Measurements from ENCODE around the gene CLEC4F.
A peak's percentile ranks its signal among the peaks of the same experiment; 100 is the strongest.

The CLEC4F gene

DNA sequence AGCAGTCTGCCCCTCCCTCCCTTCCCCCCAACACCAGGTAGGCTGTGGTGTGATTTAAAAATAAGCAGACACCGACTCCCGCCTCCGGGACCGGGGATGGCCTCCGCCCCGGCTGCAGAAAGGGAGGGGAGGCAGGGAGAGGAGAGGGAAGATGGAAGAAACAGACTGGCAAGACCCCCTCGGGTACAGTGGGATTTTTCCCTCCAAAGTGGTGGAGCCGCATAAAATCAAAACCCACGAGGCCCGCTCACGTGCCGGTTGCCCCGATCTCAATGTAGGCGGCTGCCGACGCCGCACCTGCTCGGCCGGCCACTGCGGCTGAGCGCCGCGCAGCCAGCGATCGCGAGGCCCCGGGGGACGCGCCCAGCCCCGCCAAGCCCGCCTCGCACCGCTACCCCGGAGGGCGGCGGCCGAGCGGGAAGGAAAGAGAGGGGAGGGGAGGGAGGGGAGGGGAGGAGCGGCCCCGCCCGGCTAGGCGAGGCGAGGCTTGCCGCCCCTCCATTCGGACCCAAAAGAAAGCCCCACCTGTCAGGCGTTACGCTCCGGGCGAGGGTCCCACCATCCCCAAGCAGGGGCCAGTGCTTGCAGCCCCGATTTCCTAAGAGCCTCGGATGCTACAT lies 53.2 kb downstream of the CLEC4F start:
- no peak for DNase-seq (ENCODE audit: low spot score)
- H3K4me3 ChIP-seq, result peak overlapping the region; percentile 65
- H3K27ac ChIP-seq, result no peak overlapping the region
- TF ChIP-seq, protein P1, sequence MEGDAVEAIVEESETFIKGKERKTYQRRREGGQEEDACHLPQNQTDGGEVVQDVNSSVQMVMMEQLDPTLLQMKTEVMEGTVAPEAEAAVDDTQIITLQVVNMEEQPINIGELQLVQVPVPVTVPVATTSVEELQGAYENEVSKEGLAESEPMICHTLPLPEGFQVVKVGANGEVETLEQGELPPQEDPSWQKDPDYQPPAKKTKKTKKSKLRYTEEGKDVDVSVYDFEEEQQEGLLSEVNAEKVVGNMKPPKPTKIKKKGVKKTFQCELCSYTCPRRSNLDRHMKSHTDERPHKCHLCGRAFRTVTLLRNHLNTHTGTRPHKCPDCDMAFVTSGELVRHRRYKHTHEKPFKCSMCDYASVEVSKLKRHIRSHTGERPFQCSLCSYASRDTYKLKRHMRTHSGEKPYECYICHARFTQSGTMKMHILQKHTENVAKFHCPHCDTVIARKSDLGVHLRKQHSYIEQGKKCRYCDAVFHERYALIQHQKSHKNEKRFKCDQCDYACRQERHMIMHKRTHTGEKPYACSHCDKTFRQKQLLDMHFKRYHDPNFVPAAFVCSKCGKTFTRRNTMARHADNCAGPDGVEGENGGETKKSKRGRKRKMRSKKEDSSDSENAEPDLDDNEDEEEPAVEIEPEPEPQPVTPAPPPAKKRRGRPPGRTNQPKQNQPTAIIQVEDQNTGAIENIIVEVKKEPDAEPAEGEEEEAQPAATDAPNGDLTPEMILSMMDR (IDR thresholded peaks at IDR 0.05), result no peak

DNA sequence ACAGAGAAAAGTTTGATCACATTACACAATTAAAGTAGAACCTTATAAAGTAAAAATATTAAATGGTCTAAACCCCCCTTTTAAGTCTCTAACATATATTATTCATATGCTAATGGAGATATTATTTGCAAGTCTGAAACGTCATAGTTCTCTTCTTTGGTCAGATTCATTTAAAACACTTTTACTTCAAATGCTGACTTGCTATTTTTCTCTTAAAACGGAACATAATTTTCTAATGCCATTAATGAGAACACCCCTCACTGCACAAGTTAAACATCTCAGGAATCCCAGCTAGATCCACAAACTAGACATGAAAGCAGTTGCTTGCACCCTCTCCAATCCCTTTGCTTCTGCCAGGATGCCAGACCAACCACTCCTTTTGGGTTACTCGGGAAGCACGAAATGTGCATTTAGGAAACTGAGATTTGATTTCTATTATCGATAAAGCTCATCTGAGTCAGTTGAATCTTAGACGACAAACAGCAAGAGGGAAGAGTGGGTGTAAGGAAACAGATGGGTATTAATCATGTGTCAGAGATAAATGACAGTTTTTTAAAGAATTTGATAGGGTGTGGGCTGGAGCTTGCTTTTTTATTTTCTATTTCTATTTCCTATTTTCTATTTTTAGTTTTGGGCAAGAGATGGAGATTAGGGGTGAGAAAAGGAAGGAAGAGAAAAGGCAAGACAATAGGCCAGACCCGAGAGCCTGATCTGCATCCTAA lies 53.9 kb downstream of the CLEC4F start:
- H3K4me3 ChIP-seq, result peak overlapping the region; percentile 65

DNA sequence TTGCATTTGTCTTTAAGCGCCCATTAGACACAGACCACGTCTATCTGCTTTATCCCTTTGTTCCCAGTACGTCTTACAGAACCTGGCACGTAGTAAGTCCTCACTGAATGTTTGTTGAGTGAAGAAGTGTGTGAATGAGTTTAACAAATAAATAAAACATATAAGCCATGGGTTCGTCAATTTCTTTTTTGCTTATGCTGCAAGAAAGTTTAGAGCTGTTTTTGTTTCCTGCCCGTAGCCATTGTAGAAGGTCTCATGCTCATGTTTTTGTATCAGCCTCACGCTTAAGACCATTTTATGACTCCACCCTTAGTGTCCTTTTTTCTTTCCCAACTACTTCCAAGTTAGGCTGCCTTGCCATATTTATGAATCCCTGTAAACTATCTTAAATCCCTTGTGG lies 54.9 kb downstream of the CLEC4F start:
- TF ChIP-seq, protein P1 (IDR thresholded peaks at IDR 0.05), result no peak
- DNase-seq (ENCODE audit: low spot score), result no peak
- Histone ChIP-seq H3K4me3 (no peak overlapping the region), H3K27ac (no peak overlapping the region)

More for the DNA sequence above, 53.9 kb downstream of the CLEC4F start:
- TF ChIP-seq, protein P1 (IDR thresholded peaks at IDR 0.05), result no peak
- no peak overlapping the region for H3K27ac ChIP-seq
- DNase-seq (ENCODE audit: low spot score), result no peak

DNA sequence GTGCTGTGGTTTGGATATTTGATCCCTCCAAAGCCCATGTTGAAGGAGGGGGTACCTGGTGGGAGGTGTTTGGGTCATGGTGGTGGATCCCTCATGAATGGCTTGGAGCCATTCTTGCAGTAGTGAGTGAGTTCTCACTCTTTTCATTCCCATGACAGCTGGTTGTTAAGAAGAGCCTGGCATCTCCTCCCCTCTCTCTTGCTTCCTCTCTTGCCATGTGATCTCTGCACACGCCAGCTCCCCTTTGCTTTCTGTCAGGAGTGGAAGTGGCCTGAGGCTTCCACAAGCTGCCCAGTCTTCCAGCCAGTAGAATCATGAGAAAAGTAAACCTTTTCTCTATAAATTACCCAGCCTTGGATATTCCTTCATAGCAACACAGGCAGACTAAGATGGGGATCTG lies 61.0 kb downstream of the CLEC4F start:
- TF ChIP-seq, protein P1 (IDR thresholded peaks at IDR 0.05), result no peak
- H3K27ac ChIP-seq, result no peak overlapping the region
- no peak for DNase-seq (ENCODE audit: low spot score)

More for the DNA sequence above, 61.0 kb downstream of the CLEC4F start:
- no peak overlapping the region for H3K4me3 ChIP-seq

All from coronary artery (tissue), 2 donors.